Stimulated activated CD4-positive, alpha-beta T cell treated with anti-CD3 and anti-CD28 coated beads, Interleukin-2, amount 100 ng/mL, for 48 hours (primary cell): ENCODE measurements around the gene NXPH1.

ENCODE experiments used
- DNase-seq, 2 donors: peaks; one replicate each; pipeline ENCODE4 v3.0.0-alpha.2; 2020

Gene NXPH1

DNA sequence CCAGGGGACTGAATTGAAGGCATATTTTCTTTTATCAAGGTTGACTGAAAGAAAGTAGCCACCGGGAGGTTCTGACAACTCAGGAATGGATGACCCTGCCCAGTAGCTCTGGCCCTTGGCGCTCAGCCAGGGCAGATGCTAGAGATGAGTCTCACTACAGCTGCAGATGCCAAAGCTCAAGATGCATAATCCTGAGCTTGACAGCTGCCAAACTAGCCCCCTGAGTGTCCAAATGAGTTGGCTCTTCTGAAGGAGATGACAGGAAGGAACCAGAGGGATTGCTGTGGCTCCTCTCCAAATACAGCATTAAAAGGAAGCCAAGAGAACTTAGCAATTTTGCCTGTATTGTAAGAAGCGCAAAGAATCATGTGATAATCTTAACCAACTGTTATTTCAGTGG, 78.4 kb downstream of the NXPH1 start:
- DNase-seq, result no peak

DNA sequence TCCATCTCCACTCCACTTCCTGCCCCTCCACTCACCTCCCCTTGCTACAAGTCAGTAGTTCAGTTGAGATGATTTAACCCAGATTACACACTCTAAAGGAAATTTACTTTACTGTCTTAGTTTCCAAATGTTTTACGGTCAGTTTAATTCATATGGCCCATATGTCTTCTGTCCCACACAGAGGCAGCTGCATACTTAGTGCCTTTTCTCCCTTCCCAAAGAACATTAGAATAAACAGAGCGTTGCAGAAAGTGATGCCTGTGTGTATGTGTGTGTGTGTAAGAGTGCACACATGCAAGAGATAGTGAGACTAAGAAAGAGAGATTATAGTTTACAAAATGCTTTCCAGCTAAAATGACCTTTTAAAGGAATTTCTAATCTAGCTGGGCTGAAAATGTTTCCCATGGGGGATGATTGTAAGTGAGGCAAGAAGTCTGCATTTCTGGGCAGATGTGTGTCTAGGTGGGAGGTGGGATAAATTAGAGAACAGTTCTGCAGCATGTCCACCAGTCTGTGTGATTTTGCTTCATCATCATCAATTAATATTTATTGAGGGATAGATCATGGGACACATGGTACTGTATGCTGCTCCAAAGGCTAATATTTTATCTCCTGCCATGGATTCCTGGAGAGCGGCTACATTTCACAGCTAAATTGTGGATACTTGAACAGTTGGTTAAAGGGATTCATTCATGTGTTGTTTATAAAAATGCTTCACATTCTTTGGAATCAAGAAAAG, 81.5 kb downstream of the NXPH1 start:
- no peak for DNase-seq

DNA sequence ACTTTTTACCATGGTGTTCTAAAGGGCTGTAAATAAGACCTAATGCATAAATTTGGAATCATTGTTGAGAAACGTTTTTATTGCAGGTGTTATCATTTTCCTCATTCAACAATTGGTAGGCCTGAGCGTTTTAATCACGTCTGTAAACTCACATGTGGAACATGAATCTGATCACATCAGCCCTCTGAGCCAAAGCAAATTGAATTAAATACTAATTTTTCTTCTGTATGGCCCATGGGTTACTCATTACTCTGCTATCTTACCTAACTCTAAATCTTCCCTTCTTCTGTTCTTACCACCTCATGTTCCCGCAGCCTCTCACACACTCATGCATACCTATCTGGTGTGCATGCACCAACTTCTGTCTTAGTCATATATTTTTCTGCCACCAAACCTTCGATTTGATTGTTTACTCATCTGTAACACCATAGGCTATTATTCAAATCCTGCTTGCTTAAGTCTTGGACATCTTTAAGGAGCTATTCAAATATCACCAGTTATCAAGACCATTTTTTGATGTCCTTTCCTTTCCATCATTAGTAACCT, 82.3 kb downstream of the NXPH1 start:
- no peak for DNase-seq

DNA sequence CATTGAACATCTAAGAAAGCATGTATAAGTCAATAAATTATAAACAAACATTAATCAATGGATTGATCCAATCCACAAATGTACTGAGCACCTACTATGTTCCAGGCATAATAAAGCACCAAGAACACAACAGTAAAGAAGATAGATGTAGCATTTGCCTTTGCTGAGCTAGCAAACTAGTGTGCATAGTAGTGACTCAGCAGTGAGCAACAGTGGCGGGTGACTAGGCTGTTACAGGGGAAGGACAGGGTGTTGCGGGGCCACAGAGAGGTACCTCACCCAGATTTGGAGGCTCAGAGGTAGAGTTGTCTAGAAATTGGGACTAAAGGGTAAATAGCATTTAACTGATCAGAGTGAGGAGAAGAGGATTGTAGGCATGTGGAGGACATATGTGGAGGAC, 83.6 kb downstream of the NXPH1 start:
- no peak for DNase-seq

DNA sequence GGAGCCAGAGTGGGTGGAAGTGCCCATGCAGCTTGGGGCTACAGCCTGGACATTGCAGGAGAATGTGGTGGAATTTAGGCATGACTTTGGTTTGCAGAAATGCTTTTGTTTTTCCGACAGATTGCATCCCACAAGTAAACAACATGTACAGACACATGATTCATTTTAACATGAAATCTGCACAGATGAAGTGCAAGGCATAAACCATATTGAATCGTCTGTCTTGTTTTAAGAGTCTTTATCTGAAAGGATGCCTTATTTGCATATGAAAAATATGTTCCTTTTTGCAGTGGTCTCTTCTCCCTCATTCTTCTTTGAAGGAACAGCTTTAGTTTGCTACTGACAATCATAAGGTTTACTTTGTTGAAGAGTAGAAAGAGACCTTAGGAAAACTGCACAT, 94.9 kb downstream of the NXPH1 start:
- DNase-seq, result no peak

DNA sequence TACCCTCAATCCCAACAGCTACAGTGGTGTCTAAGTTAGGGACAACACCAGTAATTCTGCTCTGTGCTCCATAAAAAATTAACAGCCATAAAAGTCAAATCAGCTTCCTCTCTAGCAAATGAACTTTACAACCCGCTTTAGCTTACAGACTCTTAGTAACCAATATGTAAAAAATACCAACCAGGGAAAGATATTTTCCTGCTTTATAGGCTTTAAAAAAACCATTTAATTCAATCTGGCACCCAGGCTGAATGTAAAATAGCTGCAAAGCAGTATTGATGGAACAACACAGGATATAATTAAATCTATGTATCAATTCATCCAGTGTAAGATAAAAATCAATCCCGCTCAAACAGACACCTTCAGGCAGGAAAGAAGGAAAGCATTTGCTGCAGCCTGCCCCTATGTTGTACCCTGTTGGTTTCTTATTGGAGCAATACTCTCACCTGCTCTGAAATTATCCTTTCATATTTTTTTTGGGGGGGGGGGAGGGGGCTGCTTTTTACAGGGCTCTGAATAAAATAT, 98.6 kb downstream of the NXPH1 start:
- DNase-seq, result no peak

DNA sequence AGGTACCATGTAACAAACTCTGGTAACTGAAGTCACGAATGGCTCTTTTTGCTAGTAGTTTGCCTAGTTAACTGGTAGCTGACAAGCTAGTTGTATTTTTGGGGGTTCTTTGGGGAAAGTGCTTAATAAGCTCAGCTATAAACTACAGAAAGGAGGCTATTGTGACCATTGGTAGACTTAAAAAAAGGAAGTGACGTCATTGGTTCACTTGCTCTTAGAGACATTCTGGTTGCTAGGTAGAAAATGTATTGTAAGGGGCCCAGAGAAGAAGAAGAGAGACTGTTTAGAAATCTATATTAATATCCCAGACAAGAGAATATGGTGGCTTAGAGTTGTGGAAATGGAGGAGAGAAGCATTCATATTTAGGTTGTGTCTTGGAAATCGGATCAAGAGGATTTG, 103.0 kb downstream of the NXPH1 start:
- no peak for DNase-seq

DNA sequence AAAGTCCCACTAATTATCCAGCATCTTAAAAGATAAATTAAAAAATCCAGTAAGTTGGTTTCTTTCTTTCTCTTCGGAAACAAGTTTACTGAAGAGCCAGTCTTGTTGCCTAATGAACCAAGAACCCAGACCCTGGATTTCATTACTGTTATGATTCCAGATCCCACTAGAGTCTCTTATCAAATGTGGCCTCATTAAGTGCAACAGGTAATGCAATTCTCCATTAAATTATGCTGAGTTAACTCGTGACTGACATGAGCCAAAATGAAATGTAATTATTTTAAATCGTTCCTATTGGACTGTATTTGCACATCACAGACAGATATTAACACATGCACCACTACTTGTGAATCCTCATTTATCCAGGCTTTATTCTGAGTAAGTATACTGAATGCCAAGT, 115.6 kb downstream of the NXPH1 start:
- no peak for DNase-seq

DNA sequence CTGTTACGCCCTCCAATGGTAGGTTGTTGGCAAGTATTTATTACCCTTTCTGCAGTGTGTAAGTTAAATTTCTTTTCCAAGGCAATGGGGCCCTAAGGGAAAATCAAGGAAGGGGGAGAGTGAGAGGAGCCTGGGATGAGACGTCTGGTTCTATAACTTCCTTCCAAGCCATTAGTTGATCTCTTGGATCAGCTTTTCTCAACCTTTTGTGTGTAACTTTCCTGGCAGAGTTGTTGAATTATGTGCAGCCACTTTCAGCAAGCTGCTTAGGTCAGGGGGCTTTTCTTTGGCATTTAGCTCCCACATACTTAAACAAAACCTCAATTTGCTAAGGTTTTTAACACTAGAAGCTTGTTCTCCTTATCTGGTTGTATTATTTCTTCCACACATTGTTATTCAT, 127.1 kb downstream of the NXPH1 start:
- DNase-seq, result no peak

DNA sequence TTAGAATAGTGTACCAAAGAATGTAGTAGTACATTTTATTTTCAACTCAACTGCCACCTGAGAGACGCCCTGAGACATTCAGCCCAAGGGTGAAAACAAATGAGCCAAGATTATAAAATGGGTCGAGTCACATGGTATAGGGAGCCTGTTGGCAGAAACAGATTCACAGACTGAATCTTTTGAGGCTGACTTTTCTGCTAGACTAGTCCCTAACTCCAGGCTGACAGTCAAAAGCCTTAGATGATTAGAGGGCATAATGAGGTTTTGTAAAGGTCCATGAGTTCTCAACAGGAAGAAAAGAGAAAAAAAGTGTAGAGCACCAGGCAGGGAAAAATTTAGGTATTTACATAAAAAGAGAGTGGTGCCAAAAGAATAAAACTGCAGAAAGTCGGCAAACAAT, 128.0 kb downstream of the NXPH1 start:
- DNase-seq, result no peak

DNA sequence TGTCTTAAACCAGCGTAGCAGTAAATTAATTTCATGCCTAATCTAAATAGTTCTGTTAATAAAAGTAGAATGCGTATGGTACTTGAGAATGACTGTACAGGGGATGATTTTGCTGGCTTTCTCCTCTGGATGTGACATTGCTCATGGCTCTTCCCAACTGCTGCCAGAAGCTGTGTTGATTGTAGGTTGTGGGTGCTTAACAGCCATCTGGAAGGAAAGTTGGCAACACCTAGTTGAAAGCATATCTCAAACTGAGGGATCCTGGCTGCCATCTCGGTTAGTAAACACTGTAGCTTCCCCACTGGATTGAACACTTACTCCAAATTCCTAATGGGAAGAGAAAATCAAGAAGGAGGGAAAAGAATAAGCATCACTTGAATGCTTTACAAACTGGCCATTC, 130.9 kb downstream of the NXPH1 start:
- no peak for DNase-seq

DNA sequence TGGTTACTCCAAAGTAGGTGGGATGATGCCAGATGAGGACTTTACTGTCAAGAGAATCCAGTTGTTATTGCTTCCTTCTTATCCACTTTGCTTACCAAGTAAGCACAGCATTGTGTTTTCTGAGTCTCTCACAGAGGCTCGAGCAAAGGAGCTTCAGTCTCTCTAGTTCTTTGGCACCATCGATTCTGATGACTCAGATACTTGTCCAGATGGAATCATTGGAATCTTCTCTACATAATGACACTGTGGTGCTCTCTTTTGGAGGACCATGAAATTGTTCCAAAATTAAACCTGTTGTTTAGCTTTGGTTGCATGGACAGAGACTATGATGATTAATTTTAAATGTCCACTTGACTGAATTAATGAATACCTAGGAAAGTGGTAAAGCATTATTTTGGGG, 132.6 kb downstream of the NXPH1 start:
- DNase-seq, result no peak

DNA sequence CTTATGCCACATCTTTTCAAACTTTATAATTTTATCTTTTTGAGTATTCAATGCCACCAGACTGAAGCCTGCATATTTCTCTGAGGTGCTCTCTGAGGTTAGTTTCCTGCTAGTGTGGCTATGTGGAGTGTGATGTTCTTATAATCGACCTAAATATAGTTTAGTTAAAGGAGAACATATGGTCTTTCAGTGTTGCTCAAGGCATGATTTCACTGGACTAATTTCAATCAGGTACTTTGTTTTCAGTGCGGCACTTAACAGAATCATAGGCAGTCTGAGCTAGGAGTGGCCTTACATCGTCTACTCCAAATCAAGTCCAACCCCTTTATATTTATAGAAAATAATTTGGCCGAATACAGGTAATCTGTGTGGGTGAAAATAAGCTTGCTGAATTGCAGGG, 134.2 kb downstream of the NXPH1 start:
- no peak for DNase-seq

DNA sequence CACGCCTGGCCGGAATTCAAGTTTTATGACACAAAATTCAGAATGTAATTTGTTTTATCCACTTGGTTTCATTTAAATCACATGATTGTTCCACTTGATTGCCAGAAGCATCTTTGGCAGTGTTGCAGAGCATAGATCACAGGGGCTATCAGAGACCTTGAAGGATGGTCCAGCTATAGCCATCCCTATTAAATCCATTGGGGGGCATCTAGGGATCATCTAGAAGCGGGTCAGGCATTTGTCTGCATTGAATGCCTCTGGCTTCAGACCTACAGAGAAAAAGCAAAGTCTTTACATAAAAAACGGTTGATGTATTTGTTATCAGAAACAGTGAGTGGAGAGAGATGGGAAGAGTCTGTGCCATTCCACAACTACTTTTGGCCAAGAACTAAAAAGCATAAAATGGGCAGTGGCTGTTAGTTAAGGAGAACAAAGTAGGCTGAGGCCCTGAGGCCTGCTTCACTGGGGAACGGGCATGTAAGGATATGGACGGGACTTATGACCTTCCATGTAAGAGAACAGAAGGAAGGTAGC, 146.3 kb downstream of the NXPH1 start:
- DNase-seq, result no peak

DNA sequence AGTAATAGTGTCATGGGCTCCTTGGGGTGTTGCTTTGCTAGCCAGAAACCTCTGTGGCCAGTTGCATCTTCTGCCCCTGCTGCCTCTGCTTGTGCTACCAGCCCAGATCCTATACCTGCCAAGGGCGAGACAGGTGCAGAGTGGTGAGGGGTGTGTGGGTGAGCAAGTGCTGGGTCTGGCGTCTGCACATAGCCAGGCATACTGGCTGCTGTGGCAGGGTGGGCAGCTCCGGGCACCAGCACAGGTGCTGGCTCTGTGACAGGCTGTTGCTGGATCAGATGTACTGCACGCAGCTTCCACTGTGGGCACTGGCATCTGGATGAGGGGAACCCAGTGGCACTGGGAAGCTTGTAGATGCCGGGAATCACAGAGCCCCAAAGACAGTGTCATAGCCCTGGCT, 148.4 kb downstream of the NXPH1 start:
- no peak for DNase-seq

DNA sequence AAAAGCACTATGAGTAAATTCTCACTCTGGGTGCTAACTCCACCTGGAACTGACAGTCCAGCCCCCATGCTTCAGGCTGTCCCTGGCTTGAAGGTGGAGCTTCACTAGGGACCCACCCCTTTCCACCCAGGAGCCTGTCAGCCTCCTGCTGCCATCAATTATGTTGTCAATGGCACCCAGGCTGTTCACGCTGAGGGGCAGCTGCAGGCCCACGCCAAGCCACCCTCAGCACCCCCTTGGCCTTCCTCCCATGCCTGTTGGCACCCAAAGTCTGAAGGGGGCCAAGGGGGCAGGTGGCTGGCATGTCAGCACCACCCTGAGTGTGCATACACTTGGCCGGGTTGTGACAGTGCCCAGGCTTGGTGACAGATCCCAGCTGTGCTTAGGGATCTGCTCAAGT, 149.3 kb downstream of the NXPH1 start:
- no peak for DNase-seq

DNA sequence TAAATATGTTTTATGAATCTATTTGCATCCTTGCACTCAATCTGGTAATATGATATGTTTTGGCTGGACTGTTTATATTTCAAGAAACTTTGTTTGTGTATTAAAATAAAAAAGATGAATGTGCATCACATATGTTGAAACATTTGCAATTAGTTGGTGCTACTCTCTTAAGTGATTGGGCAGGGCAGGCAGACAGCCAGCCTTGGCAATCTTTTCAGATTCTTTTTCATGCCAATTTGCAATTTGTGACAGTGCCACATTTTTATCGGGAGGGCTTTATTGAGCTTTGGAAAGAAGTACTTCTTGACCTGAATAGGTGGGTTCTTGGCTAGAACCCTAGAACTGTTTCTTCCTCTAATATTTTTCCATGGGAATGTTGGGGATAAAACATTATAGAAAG, 152.2 kb downstream of the NXPH1 start:
- no peak for DNase-seq

DNA sequence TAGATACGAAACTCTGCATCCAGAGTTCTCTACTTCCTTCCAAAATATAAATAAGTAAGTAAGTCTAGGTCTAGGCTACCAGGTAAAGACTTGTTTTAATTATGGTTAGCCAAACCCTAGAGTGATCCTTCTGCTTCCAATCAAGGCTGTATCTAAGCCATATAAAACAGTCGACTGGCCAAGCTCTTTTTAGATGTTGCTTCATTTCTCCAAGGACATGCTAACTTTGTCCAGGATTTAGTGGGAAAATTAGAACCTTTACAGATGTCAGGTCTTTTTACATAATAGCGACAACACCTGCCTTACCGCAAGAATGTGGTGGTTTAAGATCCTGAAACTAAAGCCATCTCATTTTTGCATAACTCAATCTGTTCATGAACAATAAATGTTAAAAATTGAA, 156.8 kb downstream of the NXPH1 start:
- no peak for DNase-seq

DNA sequence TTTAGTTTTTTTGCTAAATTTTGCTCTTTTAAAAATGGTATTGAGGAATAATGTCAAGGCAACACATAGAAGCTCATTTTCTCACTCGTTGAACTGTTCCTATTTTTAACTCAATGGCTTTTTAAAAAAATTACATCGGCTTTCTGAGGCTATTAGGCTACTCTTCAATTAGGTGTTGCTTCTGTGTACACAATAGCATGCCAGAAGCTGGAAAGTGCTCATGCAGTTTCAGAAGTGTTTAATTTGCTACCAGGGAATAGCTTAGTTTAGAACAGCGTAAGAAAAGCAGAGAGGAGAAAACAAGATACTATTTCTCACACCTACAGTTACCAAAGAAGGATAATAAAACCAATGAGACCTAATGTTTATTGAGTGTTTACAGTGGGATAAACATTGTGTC, 157.4 kb downstream of the NXPH1 start:
- DNase-seq, result no peak

DNA sequence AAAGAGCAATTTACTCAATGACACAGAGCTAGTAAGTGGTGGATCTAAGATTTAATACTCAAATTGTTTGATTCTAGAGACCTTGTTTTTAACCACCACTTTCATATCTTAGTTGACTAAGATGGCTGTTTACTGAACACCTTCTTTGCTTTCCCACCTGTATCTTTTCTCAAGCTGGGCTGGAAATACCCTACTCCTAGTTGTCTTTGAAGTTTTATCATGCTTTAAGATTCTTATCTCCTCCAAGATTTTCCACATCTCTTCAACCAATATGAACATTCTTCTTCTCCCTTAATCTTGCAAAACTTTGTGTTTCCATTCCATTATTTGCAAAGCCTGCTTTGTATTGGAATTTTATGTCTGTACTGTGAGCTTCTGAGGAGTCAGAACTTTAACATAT, 157.9 kb downstream of the NXPH1 start:
- no peak for DNase-seq

DNA sequence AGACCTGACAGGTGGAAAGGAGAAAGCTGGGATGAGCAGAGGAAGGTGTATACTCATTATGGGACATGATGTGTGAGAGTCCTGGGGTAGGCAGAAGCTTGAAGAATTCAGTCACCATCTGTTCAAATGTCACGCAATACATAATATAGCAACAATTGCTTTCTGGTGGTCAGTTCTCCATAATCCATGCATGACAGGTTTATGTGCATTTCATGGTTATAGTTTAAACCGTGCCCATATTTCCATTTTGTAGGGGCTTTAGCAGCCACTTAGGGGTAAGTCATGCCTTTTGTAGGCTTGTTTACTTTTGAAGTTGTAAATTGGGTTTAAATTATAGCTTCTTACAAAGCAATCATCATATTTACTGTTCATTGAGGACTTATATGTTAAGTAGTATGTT, 158.8 kb downstream of the NXPH1 start:
- DNase-seq, result no peak

DNA sequence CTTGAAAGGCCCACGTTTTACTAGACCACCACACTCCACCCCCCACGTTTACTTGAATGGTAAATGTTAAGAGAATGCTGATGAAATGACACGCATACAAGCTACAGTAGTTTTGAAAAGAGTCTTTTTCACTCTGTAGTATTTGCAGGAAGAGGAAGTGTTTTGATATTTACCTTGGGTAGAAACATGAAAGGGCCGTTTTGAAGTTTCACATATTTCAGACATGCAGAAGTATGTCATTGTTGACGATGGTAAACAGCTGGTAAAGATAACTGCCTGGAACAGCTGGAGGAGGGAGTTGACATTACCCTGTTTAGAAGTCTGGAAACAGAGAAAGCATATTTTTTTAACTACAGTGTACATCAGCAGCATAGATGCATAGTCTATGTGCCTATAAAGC, 160.7 kb downstream of the NXPH1 start:
- no peak for DNase-seq

DNA sequence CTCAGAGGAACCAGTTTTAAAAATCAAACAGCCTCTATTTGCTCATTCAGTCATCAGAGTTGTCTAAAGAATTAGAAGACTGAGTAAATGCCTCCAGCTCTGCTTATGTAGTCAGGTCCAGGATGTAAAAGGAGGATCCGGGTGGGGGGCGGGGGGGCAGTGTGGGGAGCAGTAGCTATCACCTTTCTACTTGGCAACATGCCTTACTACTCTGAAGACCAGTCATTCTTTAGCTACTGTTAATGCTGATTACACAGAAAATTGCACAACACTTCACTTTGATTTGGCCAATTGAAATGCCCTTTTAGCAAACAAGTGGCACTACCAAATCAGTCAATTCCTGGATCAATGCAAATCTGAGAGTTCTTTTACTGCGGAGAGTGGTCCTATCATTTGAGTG, 164.2 kb downstream of the NXPH1 start:
- DNase-seq, result no peak

DNA sequence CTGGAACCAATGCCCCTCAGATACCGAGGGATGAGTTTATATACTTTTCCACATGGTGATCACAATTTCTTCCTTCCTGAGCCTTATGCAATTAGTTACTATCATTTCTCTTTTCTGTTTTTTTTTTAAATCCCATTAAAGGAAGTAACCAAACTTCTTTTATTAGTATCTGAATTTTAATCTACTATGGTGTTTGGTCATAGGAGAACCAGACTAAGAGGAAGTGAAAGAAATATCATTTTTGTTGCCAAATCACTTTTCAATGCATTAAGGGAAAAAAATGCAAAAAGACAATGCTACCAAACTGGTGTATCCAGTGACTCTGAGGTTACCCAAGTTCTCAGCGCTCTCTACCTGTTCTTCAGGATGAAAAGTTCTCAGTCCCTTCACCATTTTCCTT, 167.7 kb downstream of the NXPH1 start:
- DNase-seq, result no peak

DNA sequence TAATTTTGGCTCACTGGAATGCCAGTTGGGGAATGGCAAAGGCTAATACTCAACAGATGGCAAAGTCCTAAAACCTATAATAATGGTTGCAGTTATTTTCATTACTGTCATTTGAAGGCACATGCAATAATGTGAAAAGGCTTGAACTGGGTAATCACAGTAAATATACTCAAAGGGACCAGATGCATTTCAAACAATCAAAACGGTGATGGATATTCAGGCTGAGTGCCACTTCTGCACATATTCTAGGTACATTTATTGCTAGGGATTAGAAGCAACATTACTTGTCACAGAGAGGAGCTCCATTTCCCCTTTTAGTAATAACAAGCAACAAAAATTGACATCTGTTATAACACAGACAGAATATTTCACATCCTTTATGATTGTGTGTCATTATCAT, 171.8 kb downstream of the NXPH1 start:
- DNase-seq, result no peak
